Keratinocyte (primary cell): ENCODE results near the gene NOS1. TPM values are rescaled to one million over a fixed set of nuclear protein-coding genes. Genes with fewer than 3 reads are reported as not detected.

Experiments used
- DNase-seq: peaks from one replicate; pipeline ENCODE4 v3.0.0-alpha.2; 2011; ENCODE audit warnings: low read depth, missing footprints, low spot score
- FAIRE-seq: peaks from 2 replicates; lab custom pipeline; 2011; peaks lifted over from hg19 to GRCh38; lab: Jason Lieb, UNC
- H2AFZ ChIP-seq: 2 replicates; pipeline ENCODE4 v1.6.0; 2012; ENCODE audit warnings: low read length, control low read depth, inconsistent platforms; ENCODE audit not compliant: control insufficient read depth
- H3K27ac ChIP-seq: 2 replicates; pipeline ENCODE4 v1.5.1; 2011; ENCODE audit warnings: low read length; ENCODE audit not compliant: control insufficient read depth, insufficient read depth
- H3K27me3 ChIP-seq: 3 replicates; pipeline ENCODE4 v1.6.0; 2011; ENCODE audit warnings: low read length; ENCODE audit not compliant: control insufficient read depth, insufficient read depth; ENCODE audit errors: extremely low read depth
- H3K36me3 ChIP-seq, 2 experiments: 2 replicates in 1 of 2; 3 replicates in 1 of 2; pipeline ENCODE4 v1.5.1; 2011; ENCODE audit warnings: low read length in 2 of 2, mild to moderate bottlenecking in 1 of 2; ENCODE audit not compliant: control insufficient read depth in 2 of 2, insufficient read depth in 2 of 2; ENCODE audit errors: extremely low read depth in 1 of 2
- H3K4me1 ChIP-seq: 3 replicates; pipeline ENCODE4 v1.5.1; 2011; ENCODE audit warnings: low read length; ENCODE audit not compliant: control insufficient read depth, insufficient read depth; ENCODE audit errors: extremely low read depth
- H3K4me2 ChIP-seq: 3 replicates; pipeline ENCODE4 v1.6.0; 2011; ENCODE audit warnings: low read depth, low read length; ENCODE audit not compliant: control insufficient read depth, insufficient read depth; ENCODE audit errors: extremely low read depth
- H3K4me3 ChIP-seq, 3 experiments: fragments of 200-600 bp in 1 of 3; sonication (generic) in 1 of 3; 2 replicates in 2 of 3; 3 replicates in 1 of 3; pipeline ENCODE4 v1.5.1; 2011 to 2016; ENCODE audit warnings: low read length in 3 of 3, mild to moderate bottlenecking in 3 of 3, control low read depth in 2 of 3, inconsistent platforms in 1 of 3, low read depth in 1 of 3, mixed read lengths in 1 of 3, mixed run types in 1 of 3, moderate library complexity in 1 of 3; ENCODE audit not compliant: control insufficient read depth in 2 of 3, insufficient read depth in 2 of 3; ENCODE audit errors: extremely low read depth in 1 of 3
- H3K79me2 ChIP-seq: 2 replicates; pipeline ENCODE4 v1.6.0; 2012; ENCODE audit warnings: low read length; ENCODE audit not compliant: control insufficient read depth, insufficient read depth
- H3K9ac ChIP-seq: 3 replicates; pipeline ENCODE4 v1.6.0; 2011; ENCODE audit warnings: low read length; ENCODE audit not compliant: control insufficient read depth, insufficient read depth; ENCODE audit errors: extremely low read depth
- H3K9me1 ChIP-seq: 3 replicates; pipeline ENCODE4 v1.6.0; 2011; ENCODE audit warnings: low read length; ENCODE audit not compliant: control insufficient read depth, insufficient read depth; ENCODE audit errors: extremely low read depth
- H3K9me3 ChIP-seq: 2 replicates; pipeline ENCODE4 v1.5.1; 2012; ENCODE audit warnings: low read depth, low read length; ENCODE audit not compliant: control insufficient read depth
- H4K20me1 ChIP-seq: 3 replicates; pipeline ENCODE4 v1.6.0; 2011; ENCODE audit warnings: low read length; ENCODE audit not compliant: control insufficient read depth, insufficient read depth; ENCODE audit errors: extremely low read depth
- EZH2 ChIP-seq: IDR thresholded peaks from one replicate; pipeline ENCODE4 v1.6.1; 2012; ENCODE audit warnings: inconsistent platforms, mild to moderate bottlenecking, low read length, moderate library complexity
- dilution Hi-C: fragments of 300-500 bp; cut with MboI; formaldehyde crosslinking; loops from one replicate; pipeline ENCODE4 v1.7.0; 2020; ENCODE audit warnings: low sequenced_read_pairs; ENCODE audit not compliant: extremely low pct_ligation_motif_present
- polyA plus RNA-seq, 5 experiments: library from polyadenylated mRNA; depleted of rRNA in 3 of 5; stranded (reverse) in 3 of 5; stranded (forward) in 1 of 5; unstranded in 1 of 5; fragments of >200 nt; gene quantifications; 1 replicate in 1 of 5; 2 replicates in 3 of 5; 3 replicates in 1 of 5; pipeline versions ENCODE4 v1.2.1 to v1.2.3, GENCODE V29; 2011 to 2012; ENCODE audit warnings: missing spikeins in 2 of 5, low read depth in 1 of 5, low replicate concordance in 1 of 5
- TF ChIP-seq, protein P1 (sequence below), 3 experiments: IDR thresholded peaks in 1 of 3; conservative IDR thresholded peaks in 1 of 3; optimal IDR thresholded peaks in 1 of 3; 2 replicates in 2 of 3; 3 replicates in 1 of 3; pipeline versions ENCODE3 to v1.5.1; 2011; ENCODE audit warnings: low read length in 3 of 3, mild to moderate bottlenecking in 3 of 3, moderate library complexity in 2 of 3, control low read depth in 1 of 3, inconsistent platforms in 1 of 3; ENCODE audit not compliant: insufficient read depth in 2 of 3; ENCODE audit errors: extremely low read depth in 1 of 3

Gene NOS1
- polyA plus RNA-seq, 1 donor (not counting 4 experiments of a cell fraction or from before 2014, with no cell fraction given), result 5.6 TPM

DNA sequence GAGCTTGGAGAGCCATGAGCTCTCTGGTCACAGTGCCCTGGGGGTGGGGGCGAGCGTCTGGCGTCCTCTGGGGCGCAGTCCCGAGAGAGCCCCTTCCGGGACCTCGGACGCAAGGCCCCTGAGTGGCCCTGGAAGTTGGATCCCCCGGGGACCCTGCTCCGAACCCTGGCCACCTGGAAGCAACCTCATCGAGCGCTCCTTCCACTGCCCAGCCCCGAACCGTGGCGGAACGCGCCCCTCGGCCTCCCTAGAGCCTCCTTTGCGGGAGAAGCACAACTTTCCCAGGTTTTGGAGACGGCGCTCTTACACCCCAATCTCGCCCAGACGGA lies 1.2 kb downstream of the NOS1 start:
- FAIRE-seq, result no peak

DNA sequence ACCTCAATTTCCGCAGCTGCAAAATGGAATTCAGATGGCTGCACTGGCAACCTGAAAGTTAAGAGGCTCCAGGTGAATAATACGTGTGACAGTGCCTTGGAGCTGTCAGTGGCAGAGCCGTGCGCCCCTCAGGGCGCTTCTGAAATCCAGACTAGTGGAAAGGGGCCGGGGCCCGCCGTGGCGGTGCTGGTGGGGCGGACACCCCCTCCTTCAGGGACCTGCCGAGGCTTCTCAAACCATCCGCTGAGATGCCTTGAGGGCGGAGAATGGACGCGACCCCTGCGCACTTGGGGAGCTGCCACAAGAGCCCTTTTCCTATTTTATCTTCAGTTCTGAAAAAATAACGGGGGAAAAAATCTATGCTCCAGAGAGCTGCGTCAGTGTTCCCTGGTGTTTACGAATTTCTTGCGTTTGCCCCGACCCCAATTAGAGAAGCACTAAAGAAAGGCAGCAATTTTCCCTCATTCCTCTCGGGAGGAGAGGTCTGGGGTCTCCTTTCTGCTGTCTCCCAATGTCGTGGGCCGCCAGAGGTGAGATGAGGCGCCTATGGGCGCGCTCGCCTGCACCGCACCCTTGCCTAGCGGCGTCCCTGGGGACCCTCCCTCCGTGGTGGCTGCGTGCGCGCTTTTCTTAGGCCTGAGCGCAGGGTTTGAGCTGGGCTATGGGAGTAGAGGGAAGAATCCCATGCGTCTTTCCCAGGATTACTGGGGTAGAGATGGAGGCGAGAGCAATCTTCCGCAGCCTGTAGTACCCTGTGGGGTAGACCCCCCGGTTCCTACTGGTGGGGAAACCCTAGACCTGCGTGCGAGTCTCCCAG lies 2.2 kb downstream of the NOS1 start:
- Histone ChIP-seq H4K20me1 (no peaks in the 10 kb centered on the region), H3K9me1 (no peaks in the 10 kb centered on the region), H3K4me1 (peaks cover 27% of the 10 kb centered on the region), H3K9ac (no peak overlapping the region), H3K79me2 (peaks cover 40% of the 10 kb centered on the region), H3K36me3 (peaks cover 6 to 11% of the 10 kb centered on the region in 2 experiments), H3K27me3 (peaks cover 4% of the 10 kb centered on the region), H3K4me2 (peak overlapping the region; percentile 92), H3K27ac (no peak overlapping the region), H3K9me3 (no peaks in the 10 kb centered on the region), H3K4me3 (peak overlapping the region in 1 of 3 experiments; percentile 89), H2AFZ (no peak overlapping the region)
- dilution Hi-C loops, result loop anchor here (25.0 kb wide), 1 partner anchor 478 kb away; no protein-coding TSS in a partner anchor
- no peak for DNase-seq
- TF ChIP-seq EZH2, result no peak
- TF ChIP-seq, protein P1, sequence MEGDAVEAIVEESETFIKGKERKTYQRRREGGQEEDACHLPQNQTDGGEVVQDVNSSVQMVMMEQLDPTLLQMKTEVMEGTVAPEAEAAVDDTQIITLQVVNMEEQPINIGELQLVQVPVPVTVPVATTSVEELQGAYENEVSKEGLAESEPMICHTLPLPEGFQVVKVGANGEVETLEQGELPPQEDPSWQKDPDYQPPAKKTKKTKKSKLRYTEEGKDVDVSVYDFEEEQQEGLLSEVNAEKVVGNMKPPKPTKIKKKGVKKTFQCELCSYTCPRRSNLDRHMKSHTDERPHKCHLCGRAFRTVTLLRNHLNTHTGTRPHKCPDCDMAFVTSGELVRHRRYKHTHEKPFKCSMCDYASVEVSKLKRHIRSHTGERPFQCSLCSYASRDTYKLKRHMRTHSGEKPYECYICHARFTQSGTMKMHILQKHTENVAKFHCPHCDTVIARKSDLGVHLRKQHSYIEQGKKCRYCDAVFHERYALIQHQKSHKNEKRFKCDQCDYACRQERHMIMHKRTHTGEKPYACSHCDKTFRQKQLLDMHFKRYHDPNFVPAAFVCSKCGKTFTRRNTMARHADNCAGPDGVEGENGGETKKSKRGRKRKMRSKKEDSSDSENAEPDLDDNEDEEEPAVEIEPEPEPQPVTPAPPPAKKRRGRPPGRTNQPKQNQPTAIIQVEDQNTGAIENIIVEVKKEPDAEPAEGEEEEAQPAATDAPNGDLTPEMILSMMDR (optimal IDR thresholded peaks at IDR 0.05 in 1 of 3, IDR thresholded peaks at IDR 0.05 in 1 of 3, conservative IDR thresholded peaks at IDR 0.05 in 1 of 3; ENCODE audit: extremely low read depth in 1 of 3, insufficient read depth in 2 of 3, low read length in 3 of 3), result no peak
- no peak for FAIRE-seq

More for the DNA sequence above, 1.2 kb downstream of the NOS1 start:
- dilution Hi-C loops, result loop anchor here (25.0 kb wide), 1 partner anchor 477 kb away; no protein-coding TSS in a partner anchor
- Histone ChIP-seq H4K20me1 (no peaks in the 10 kb centered on the region), H3K27ac (peak overlapping the region; percentile 74), H3K4me3 (peak overlapping the region; percentile 74 to 89 (median 79)), H3K9me1 (no peaks in the 10 kb centered on the region), H3K4me1 (peaks cover 26% of the 10 kb centered on the region), H3K9ac (peak overlapping the region; percentile 82), H2AFZ (peak overlapping the region; percentile 78), H3K4me2 (peak overlapping the region; percentile 92), H3K9me3 (no peaks in the 10 kb centered on the region), H3K79me2 (peaks cover 32% of the 10 kb centered on the region), H3K27me3 (peaks cover 4% of the 10 kb centered on the region), H3K36me3 (peaks cover 6 to 11% of the 10 kb centered on the region in 2 experiments)
- TF ChIP-seq, protein P1 (optimal IDR thresholded peaks at IDR 0.05 in 1 of 3, IDR thresholded peaks at IDR 0.05 in 1 of 3, conservative IDR thresholded peaks at IDR 0.05 in 1 of 3; ENCODE audit: extremely low read depth in 1 of 3, insufficient read depth in 2 of 3, low read length in 3 of 3), result no peak
- no peak for TF ChIP-seq EZH2
- no peak for DNase-seq
